NCI-H510A (cell line): ENCODE data around the gene APELA.
"Not testable (repeated sequence)": the region's sequence is repeated elsewhere in the genome, so short reads cannot be mapped to it uniquely, and the experiment has no call there.

ENCODE experiments used
- DNase-seq: peaks from one replicate; lab custom pipeline; 2025; lab: John Stamatoyannopoulos, UW

Gene APELA

GRCh38 chr4:164876700-164877324, at the start of gene APELA:
Gene APELA, plus strand, starts transcription at chr4:164877178. Its CDS starts 154 bp downstream, at chr4:164877332.
- peak; percentile 1 for DNase-seq

- DNase-seq = no peak
Measured at GRCh38 chr4:164828955-164829354, 48.0 kb upstream of the APELA start.

- no peak for DNase-seq
Measured at GRCh38 chr4:164846566-164846965, 30.4 kb upstream of the APELA start.

GRCh38 chr4:164847016-164847415, 30.0 kb upstream of the APELA start:
- no peak for DNase-seq

- DNase-seq = no peak
Measured at GRCh38 chr4:164847967-164848649, 28.9 kb upstream of the APELA start.

GRCh38 chr4:164856396-164856795, 20.6 kb upstream of the APELA start:
- DNase-seq = no peak

GRCh38 chr4:164866817-164867490, 10.0 kb upstream of the APELA start:
- DNase-seq = no peak

- no peak for DNase-seq
Measured at GRCh38 chr4:164871673-164872072, 5.3 kb upstream of the APELA start.

GRCh38 chr4:164872481-164872880, 4.5 kb upstream of the APELA start:
- DNase-seq = no peak

- no peak for DNase-seq
Measured at GRCh38 chr4:164874789-164875188, 2.2 kb upstream of the APELA start.

GRCh38 chr4:164880489-164881262, 3.7 kb downstream of the APELA start:
- no peak for DNase-seq

- DNase-seq = no peak
Measured at GRCh38 chr4:164888096-164888715, 11.2 kb downstream of the APELA start.

GRCh38 chr4:164890691-164891090, 13.7 kb downstream of the APELA start:
- DNase-seq = no peak

- no peak for DNase-seq
Measured at GRCh38 chr4:164892018-164892417, 15.0 kb downstream of the APELA start.

- no peak for DNase-seq
Measured at GRCh38 chr4:164894702-164895101, 17.7 kb downstream of the APELA start.

GRCh38 chr4:164902608-164903007, 25.6 kb downstream of the APELA start:
- DNase-seq = no peak

GRCh38 chr4:164904336-164904735, 27.4 kb downstream of the APELA start:
- no peak for DNase-seq

- no peak for DNase-seq
Measured at GRCh38 chr4:164904941-164905340, 28.0 kb downstream of the APELA start.

- DNase-seq = no peak
Measured at GRCh38 chr4:164906368-164906767, 29.4 kb downstream of the APELA start.

- DNase-seq = not testable (repeated sequence)
Measured at GRCh38 chr4:164913506-164913905, 36.5 kb downstream of the APELA start.

GRCh38 chr4:164918956-164919355, 42.0 kb downstream of the APELA start:
- DNase-seq = no peak

GRCh38 chr4:164924670-164925238, 47.8 kb downstream of the APELA start:
- no peak for DNase-seq
